ENCODE measurements around the gene STAT3. TPM values are rescaled to one million over a fixed set of nuclear protein-coding genes. Genes with fewer than 3 reads are reported as not detected.

The STAT3 gene
- total RNA-seq, 1 donor from 2014 or later = 181 TPM

- no peak for DNase-seq (ENCODE audit: low spot score in 2 of 2)
- Histone ChIP-seq H3K4me1 (no peaks in the 10 kb centered on the region), H3K4me3 (no peak overlapping the region), H3K9me3 (no peaks in the 10 kb centered on the region), H3K27ac (no peak overlapping the region), H3K27me3 (no peaks in the 10 kb centered on the region), H3K36me3 (peaks cover 35 to 46% of the 10 kb centered on the region in 2 donors)
- intact Hi-C loops (cut with DNase I) = no loop called here
- TF ChIP-seq CTCF (IDR thresholded peaks at IDR 0.05) = no peak
Measured at GRCh38 chr17:42296012-42296411, 92.2 kb downstream of the STAT3 start.

- H3K27me3 ChIP-seq = no peaks in the 10 kb centered on the region
- H3K4me3 ChIP-seq = no peak overlapping the region
- intact Hi-C loops (cut with DNase I) = no loop called here
- no peak for DNase-seq (ENCODE audit: low spot score in 2 of 2)
- peaks cover 0 to 2% of the 10 kb centered on the region in 2 donors for H3K4me1 ChIP-seq
- no peaks in the 10 kb centered on the region for H3K9me3 ChIP-seq
- peaks cover 28 to 42% of the 10 kb centered on the region in 2 donors for H3K36me3 ChIP-seq
- no peak for TF ChIP-seq CTCF (IDR thresholded peaks at IDR 0.05)
- no peak overlapping the region for H3K27ac ChIP-seq
Measured at GRCh38 chr17:42294469-42295398, 93.5 kb downstream of the STAT3 start.

GRCh38 chr17:42291129-42291528 lies 97.1 kb downstream of the STAT3 start:
- Histone ChIP-seq H3K4me1 (peaks cover 16 to 20% of the 10 kb centered on the region in 2 donors), H3K27me3 (no peaks in the 10 kb centered on the region), H3K4me3 (no peak overlapping the region), H3K27ac (no peak overlapping the region), H3K36me3 (peaks cover 19 to 22% of the 10 kb centered on the region in 2 donors), H3K9me3 (no peaks in the 10 kb centered on the region)
- no peak for DNase-seq (ENCODE audit: low spot score in 2 of 2)
- TF ChIP-seq CTCF (IDR thresholded peaks at IDR 0.05) = no peak
- intact Hi-C loops (cut with DNase I) = no loop called here

GRCh38 chr17:42290577-42290976 lies 97.7 kb downstream of the STAT3 start:
- peaks cover 16 to 21% of the 10 kb centered on the region in 2 donors for H3K4me1 ChIP-seq
- no peak overlapping the region for H3K27ac ChIP-seq

GRCh38 chr17:42289611-42290181 lies 98.5 kb downstream of the STAT3 start:
- intact Hi-C loops (cut with DNase I) = no loop called here
- peaks cover 8 to 13% of the 10 kb centered on the region in 2 donors for H3K36me3 ChIP-seq
- H3K27ac ChIP-seq = peak overlapping the region; percentile 90 to 94
- no peak for DNase-seq (ENCODE audit: low spot score in 2 of 2)
- no peaks in the 10 kb centered on the region for H3K9me3 ChIP-seq
- peak overlapping the region; percentile 82 to 88 for H3K4me3 ChIP-seq
- TF ChIP-seq CTCF (IDR thresholded peaks at IDR 0.05) = no peak
- no peaks in the 10 kb centered on the region for H3K27me3 ChIP-seq
- peaks cover 16 to 21% of the 10 kb centered on the region in 2 donors for H3K4me1 ChIP-seq

More at GRCh38 chr17:42290577-42290976, 97.7 kb downstream of the STAT3 start:
- H3K4me3 ChIP-seq = no peak overlapping the region
- peaks cover 16 to 19% of the 10 kb centered on the region in 2 donors for H3K36me3 ChIP-seq
- DNase-seq (ENCODE audit: low spot score in 2 of 2) = no peak
- no peaks in the 10 kb centered on the region for H3K9me3 ChIP-seq
- no peak for TF ChIP-seq CTCF (IDR thresholded peaks at IDR 0.05)
- H3K27me3 ChIP-seq = no peaks in the 10 kb centered on the region
- intact Hi-C loops (cut with DNase I) = no loop called here
